Measurements from ENCODE around the gene PDE3B. TPM values are rescaled to one million over a fixed set of nuclear protein-coding genes. Genes with fewer than 3 reads are reported as not detected.

PDE3B gene
- total and polyA plus RNA-seq, 2 of the 8 experiments (the other 6 are each of a cell fraction or from before 2014, with no cell fraction given), result 2.7 to 10.9 TPM

DNA sequence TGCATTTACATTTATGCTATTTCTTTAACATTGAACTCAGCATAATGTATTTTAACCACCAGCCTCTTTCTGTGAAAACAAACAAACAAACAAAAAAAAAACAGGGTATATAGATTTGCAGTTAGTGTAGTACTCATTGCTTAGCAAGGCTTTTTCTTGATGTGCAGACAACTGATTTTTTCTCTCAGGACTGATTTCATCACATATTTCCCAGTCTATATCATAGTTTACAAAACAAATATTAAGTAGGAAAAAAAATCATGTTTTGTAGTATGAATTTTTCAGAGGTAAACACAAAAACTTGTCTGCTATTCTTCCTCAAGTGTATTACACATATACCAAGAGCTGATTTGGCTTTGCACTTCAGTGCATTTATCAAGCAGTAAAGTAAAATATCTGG is 123.0 kb downstream of the PDE3B start (continued):
- TF ChIP-seq, protein P1, sequence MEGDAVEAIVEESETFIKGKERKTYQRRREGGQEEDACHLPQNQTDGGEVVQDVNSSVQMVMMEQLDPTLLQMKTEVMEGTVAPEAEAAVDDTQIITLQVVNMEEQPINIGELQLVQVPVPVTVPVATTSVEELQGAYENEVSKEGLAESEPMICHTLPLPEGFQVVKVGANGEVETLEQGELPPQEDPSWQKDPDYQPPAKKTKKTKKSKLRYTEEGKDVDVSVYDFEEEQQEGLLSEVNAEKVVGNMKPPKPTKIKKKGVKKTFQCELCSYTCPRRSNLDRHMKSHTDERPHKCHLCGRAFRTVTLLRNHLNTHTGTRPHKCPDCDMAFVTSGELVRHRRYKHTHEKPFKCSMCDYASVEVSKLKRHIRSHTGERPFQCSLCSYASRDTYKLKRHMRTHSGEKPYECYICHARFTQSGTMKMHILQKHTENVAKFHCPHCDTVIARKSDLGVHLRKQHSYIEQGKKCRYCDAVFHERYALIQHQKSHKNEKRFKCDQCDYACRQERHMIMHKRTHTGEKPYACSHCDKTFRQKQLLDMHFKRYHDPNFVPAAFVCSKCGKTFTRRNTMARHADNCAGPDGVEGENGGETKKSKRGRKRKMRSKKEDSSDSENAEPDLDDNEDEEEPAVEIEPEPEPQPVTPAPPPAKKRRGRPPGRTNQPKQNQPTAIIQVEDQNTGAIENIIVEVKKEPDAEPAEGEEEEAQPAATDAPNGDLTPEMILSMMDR (IDR thresholded peaks at IDR 0.05; ENCODE audit: control extremely low read depth in 1 of 3, insufficient read depth in 1 of 3, low read depth in 1 of 3, low read length in 3 of 3), result no peak
- no peak for TF ChIP-seq TBP (IDR thresholded peaks at IDR 0.05; ENCODE audit: low read depth, low read length)
- no peak for TF ChIP-seq SIX5 (IDR thresholded peaks at IDR 0.05; ENCODE audit: low read depth, low read length)
- no peak for TF ChIP-seq POLR2A (IDR thresholded peaks at IDR 0.05; ENCODE audit: control extremely low read depth in 1 of 2, low read depth in 2 of 2, low read length in 2 of 2)

Data from H1 (cell line).